K562 (cell line): ENCODE data around the gene MFAP5. TPM values are rescaled to one million over a fixed set of nuclear protein-coding genes. Genes with fewer than 3 reads are reported as not detected.
"Not testable (repeated sequence)": the region's sequence is repeated elsewhere in the genome, so short reads cannot be mapped to it uniquely, and the experiment has no call there.

Experiments used
- ATAC-seq: fragments of 200-7000 bp; cut with Tn5 transposase; 3 replicates; pipeline ENCODE4 v1.9.1; 2020; ENCODE audit warnings: moderate library complexity
- BruUV-seq: library from RNA; stranded (reverse); fragments of 400-500 nt; replicated peaks from 2 replicates; lab custom pipeline; 2021; lab: Mats Ljungman, UMichigan
- CTCF ChIA-PET: fragments of 300-600 bp; formaldehyde crosslinking; extraction: SDS; loops from one replicate; lab custom pipeline; 2021; ENCODE audit warnings: low intra/inter-chr PET ratio; lab: Yijun Ruan, JAX
- POLR2A ChIA-PET: fragments of 300-600, 350-650 bp; sonication (Branson Sonifier 250); formaldehyde crosslinking; extraction: SDS; loops from one replicate; lab custom pipeline; 2021; ENCODE audit warnings: antibody characterized with exemption, inconsistent platforms; lab: Yijun Ruan, JAX
- DNase-seq, 4 experiments: peaks; one replicate each; pipeline versions ENCODE4 v3.0.0 to v3.0.0-alpha.2; 2011 to 2018; ENCODE audit warnings: low spot score in 3 of 4, mixed read lengths in 3 of 4; ENCODE audit errors: extremely low read depth in 1 of 4
- FAIRE-seq: peaks from 2 replicates; lab custom pipeline; 2011; peaks lifted over from hg19 to GRCh38; lab: Jason Lieb, UNC
- H2AFZ ChIP-seq: 2 replicates; pipeline ENCODE4 v1.6.0; 2011; ENCODE audit warnings: low read depth, low read length, control low read depth, inconsistent platforms
- H3K27ac ChIP-seq: fragments of 200-600 bp; 3 replicates; pipeline ENCODE4 v1.8.0; 2011; ENCODE audit warnings: low read depth, mild to moderate bottlenecking, control low read depth, inconsistent platforms, low read length, moderate library complexity, mixed read lengths; ENCODE audit errors: extremely low read depth
- H3K27me3 ChIP-seq, 2 experiments: fragments of 300-600 bp in 1 of 2; 2 replicates in 1 of 2; 3 replicates in 1 of 2; pipeline versions ENCODE4 v1.6.0 to v1.8.0; 2011; ENCODE audit warnings: inconsistent platforms in 2 of 2, low read length in 2 of 2, mild to moderate bottlenecking in 1 of 2, mixed read lengths in 1 of 2, moderate library complexity in 1 of 2; ENCODE audit not compliant: control insufficient read depth in 2 of 2, insufficient read depth in 2 of 2
- H3K36me3 ChIP-seq: fragments of 300-600 bp; 3 replicates; pipeline ENCODE4 v1.8.0; 2011; ENCODE audit warnings: mild to moderate bottlenecking, low read length, inconsistent platforms; ENCODE audit not compliant: control insufficient read depth, insufficient read depth
- H3K4me1 ChIP-seq, 2 experiments: fragments of 200-600 bp in 1 of 2; replicated peaks in 1 of 2; 2 replicates in 1 of 2; 3 replicates in 1 of 2; pipeline versions ENCODE4 v1.5.1 to v1.8.0; 2011; ENCODE audit warnings: inconsistent platforms in 2 of 2, low read length in 2 of 2, mild to moderate bottlenecking in 1 of 2, mixed read lengths in 1 of 2, moderate library complexity in 1 of 2; ENCODE audit not compliant: control insufficient read depth in 2 of 2, insufficient read depth in 2 of 2
- H3K4me2 ChIP-seq: 2 replicates; pipeline ENCODE4 v1.6.1; 2011; ENCODE audit warnings: low read length, control low read depth, inconsistent platforms, mixed read lengths; ENCODE audit not compliant: insufficient read depth
- H3K4me3 ChIP-seq: fragments of 200-600 bp; sonication (generic), shearing (Covaris generic); 2 replicates; pipeline ENCODE4 v1.5.1; 2016; ENCODE audit warnings: control low read depth, inconsistent platforms
- H3K79me2 ChIP-seq: fragments of 200-600 bp; 3 replicates; pipeline ENCODE4 v1.8.0; 2011; ENCODE audit warnings: low read length, inconsistent platforms; ENCODE audit not compliant: control insufficient read depth, insufficient read depth
- H3K9ac ChIP-seq, 2 experiments: 2 replicates each; pipeline versions ENCODE4 v1.6.0 to v1.6.1; 2011; ENCODE audit warnings: low read depth in 2 of 2, low read length in 2 of 2, control low read depth in 1 of 2, inconsistent platforms in 1 of 2, mild to moderate bottlenecking in 1 of 2, mixed read lengths in 1 of 2; ENCODE audit not compliant: insufficient read depth in 1 of 2
- H3K9me1 ChIP-seq: one replicate; pipeline ENCODE4 v1.6.0; 2011; ENCODE audit warnings: inconsistent platforms, mild to moderate bottlenecking, low read length, moderate library complexity; ENCODE audit not compliant: control insufficient read depth, insufficient read depth
- H3K9me3 ChIP-seq: replicated peaks from 2 replicates; pipeline ENCODE4 v1.5.1; 2011; ENCODE audit warnings: low read depth, low read length, inconsistent platforms; ENCODE audit not compliant: control insufficient read depth, insufficient read depth
- H4K20me1 ChIP-seq: replicated peaks from 2 replicates; pipeline ENCODE4 v1.6.1; 2011; ENCODE audit warnings: low read length, inconsistent platforms, mixed read lengths; ENCODE audit not compliant: control insufficient read depth, insufficient read depth
- GABPA ChIP-seq: fragments of 200-800 bp; sonication (Bioruptor generic); conservative IDR thresholded peaks from 2 replicates; pipeline ENCODE4 v1.6.1; 2016; ENCODE audit warnings: low read depth, missing genetic modification characterization, missing compliant biosample characterization
- WGBS: fragments of 100-300 bp; shearing (Covaris generic); methylation state at CpG from one replicate; pipeline ENCODE4 v1.1.6; 2016; ENCODE audit warnings: low coverage, mixed read lengths; ENCODE audit not compliant: insufficient coverage; ENCODE audit errors: missing lambda C conversion rate; 5-methylcytosine and 5-hydroxymethylcytosine counted together
- in situ Hi-C: fragments of 300-500 bp; cut with MboI; formaldehyde crosslinking; loops from 4 replicates; pipeline ENCODE4 v1.15.0; 2018; ENCODE audit warnings: inconsistent platforms, mixed read lengths
- intact Hi-C: fragments of 100-400 bp; cut with micrococcal nuclease; formaldehyde crosslinking; loops from 2 replicates; pipeline ENCODE4 v1.14.2; 2022
- polyA plus RNA-seq, 8 experiments: library from polyadenylated mRNA; depleted of rRNA in 4 of 8; stranded (reverse) in 5 of 8; unstranded in 3 of 8; fragments of >200 nt; fragmentation: Nextera tagmentation in 2 of 8; fragmentation: Illumina TruSeq in 1 of 8; extraction: Ambion mirVana in 2 of 8; extraction: Trizol in 1 of 8; gene quantifications; 2 replicates each; pipeline versions ENCODE4 v1.2.1 to v1.2.3, GENCODE V29; 2011 to 2014; ENCODE audit warnings: inconsistent platforms in 1 of 8, missing spikeins in 1 of 8
- total RNA-seq, 7 experiments: library from RNA; depleted of rRNA in 6 of 7; stranded (reverse); fragments of >200 nt in 6 of 7; fragmentation: Illumina TruSeq in 2 of 7; extraction: Trizol in 2 of 7; gene quantifications; 2 replicates each; pipeline versions ENCODE4 v1.2.1 to v1.2.3, GENCODE V29; 2011 to 2021; ENCODE audit warnings: low replicate concordance in 1 of 7

The MFAP5 gene
- total and polyA plus RNA-seq, 9 of the 15 experiments (the other 6 are each of a cell fraction or from before 2014, with no cell fraction given), result not detected

DNA sequence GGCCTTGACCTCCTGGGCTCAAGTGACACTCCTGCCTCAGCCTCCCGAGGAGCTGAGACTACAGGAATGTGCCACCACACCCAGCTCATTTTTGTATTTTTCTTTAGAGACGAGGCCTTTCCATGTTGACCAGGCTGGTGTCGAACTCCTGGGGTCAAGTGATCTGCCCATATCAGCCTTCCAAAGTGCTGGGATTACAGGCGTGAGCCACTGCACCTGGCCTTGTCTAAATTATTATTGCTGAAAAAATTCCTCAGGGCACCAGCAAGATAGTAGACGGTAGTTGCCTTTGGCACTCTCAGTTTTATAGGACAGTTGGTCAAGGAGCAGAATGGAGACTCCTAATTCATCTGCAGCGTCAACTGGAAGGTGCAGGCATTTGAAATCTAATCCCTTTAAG is 47.4 kb downstream of the MFAP5 start:
- CTCF ChIA-PET, result no interaction called here
- ATAC-seq (no peak), DNase-seq (no peak), FAIRE-seq (no peak)
- Histone ChIP-seq H3K27ac (no peak overlapping the region), H2AFZ (no peak overlapping the region), H3K4me3 (no peak overlapping the region), H3K79me2 (no peaks in the 10 kb centered on the region), H3K36me3 (no peaks in the 10 kb centered on the region), H4K20me1 (no peaks in the 10 kb centered on the region; the same call in 1 of the 2 replicates), H3K9me1 (no peaks in the 10 kb centered on the region), H3K9me3 (no peaks in the 10 kb centered on the region), H3K27me3 (no peaks in the 10 kb centered on the region; a peak in 1 of 5 replicates), H3K4me1 (peaks cover 0 to 5% of the 10 kb centered on the region in 2 experiments; a peak in 2 of 5 replicates), H3K9ac (no peak overlapping the region), H3K4me2 (no peak overlapping the region)
- 5% methylated on average over 6 of the region's 6 CpGs for WGBS
- POLR2A ChIA-PET, result no interaction called here
- no TSS peak for BruUV-seq
- intact Hi-C loops (no loop called here), in situ Hi-C loops (no loop called here)
- no peak for TF ChIP-seq GABPA (tag)

DNA sequence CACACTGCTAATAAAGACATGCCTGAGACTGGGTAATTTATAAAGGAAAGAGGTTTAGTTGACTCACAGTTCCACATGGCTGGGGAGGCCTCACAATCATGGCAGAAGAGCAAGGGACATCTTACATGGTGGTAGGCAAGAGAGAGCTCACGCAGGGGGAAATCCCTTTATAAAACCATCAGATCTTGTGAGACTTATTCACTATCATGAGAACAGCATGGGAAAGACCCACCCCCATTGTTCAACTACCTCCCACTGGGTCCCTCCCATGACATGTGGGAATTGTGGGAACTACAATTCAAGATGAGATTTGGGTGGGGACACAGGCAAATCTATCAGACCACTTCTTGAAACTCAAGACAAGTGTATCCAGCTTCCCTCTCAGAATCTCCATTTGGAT is 48.7 kb downstream of the MFAP5 start:
- H3K79me2 ChIP-seq, POLR2A ChIA-PET, FAIRE-seq, H3K9me3 ChIP-seq, H3K9ac ChIP-seq, H3K36me3 ChIP-seq, ATAC-seq, BruUV-seq, H3K27me3 ChIP-seq, H4K20me1 ChIP-seq, H3K9me1 ChIP-seq, CTCF ChIA-PET, H3K4me2 ChIP-seq, in situ Hi-C loops, H3K4me1 ChIP-seq, H3K4me3 ChIP-seq, DNase-seq, H2AFZ ChIP-seq, H3K27ac ChIP-seq, intact Hi-C loops: not testable (repeated sequence)
- 0% methylated on average over 1 of the region's 1 CpG for WGBS
